H9 (cell line): ENCODE data around the gene MTHFD1L. TPM values are rescaled to one million over a fixed set of nuclear protein-coding genes. Genes with fewer than 3 reads are reported as not detected.

Experiments
- DNase-seq: peaks from one replicate; pipeline ENCODE4 v3.0.0-alpha.2; 2017
- H2AFZ ChIP-seq: one replicate; pipeline ENCODE4 v1.6.1; 2013; ENCODE audit warnings: mild to moderate bottlenecking, low read length, control low read depth, moderate library complexity
- H2AK5ac ChIP-seq: 2 replicates; pipeline ENCODE4 v1.6.1; 2013; ENCODE audit warnings: low read length, control low read depth, mixed read lengths; ENCODE audit not compliant: insufficient read length
- H2BK120ac ChIP-seq: one replicate; pipeline ENCODE4 v1.6.1; 2013; ENCODE audit warnings: low read depth, mild to moderate bottlenecking, low read length, control low read depth, inconsistent platforms; ENCODE audit not compliant: poor library complexity, severe bottlenecking
- H2BK12ac ChIP-seq: 2 replicates; pipeline ENCODE4 v1.6.1; 2013; ENCODE audit warnings: low read length, control low read depth, mixed read lengths, low read depth; ENCODE audit not compliant: insufficient read length
- H2BK15ac ChIP-seq: 2 replicates; pipeline ENCODE4 v1.6.1; 2013; ENCODE audit warnings: low read depth, low read length, control low read depth
- H2BK20ac ChIP-seq: one replicate; pipeline ENCODE4 v1.6.1; 2013; ENCODE audit warnings: low read depth, mild to moderate bottlenecking, low read length, control low read depth, inconsistent platforms; ENCODE audit not compliant: poor library complexity, severe bottlenecking
- H2BK5ac ChIP-seq: 2 replicates; pipeline ENCODE4 v1.6.1; 2013; ENCODE audit warnings: low read length, control low read depth, mixed read lengths; ENCODE audit not compliant: insufficient read length
- H3K14ac ChIP-seq: 2 replicates; pipeline ENCODE4 v1.6.1; 2013; ENCODE audit warnings: low read length, control low read depth; ENCODE audit not compliant: insufficient read depth
- H3K18ac ChIP-seq: 2 replicates; pipeline ENCODE4 v1.6.1; 2013; ENCODE audit warnings: low read depth, mild to moderate bottlenecking, mixed read lengths, low read length, control low read depth; ENCODE audit not compliant: insufficient read length
- H3K23ac ChIP-seq: 2 replicates; pipeline ENCODE4 v1.6.1; 2013; ENCODE audit warnings: low read length, control low read depth, mixed read lengths, low read depth; ENCODE audit not compliant: insufficient read length
- H3K23me2 ChIP-seq: 2 replicates; pipeline ENCODE4 v1.6.1; 2013; ENCODE audit warnings: low read depth, mild to moderate bottlenecking, mixed read lengths, low read length, control low read depth; ENCODE audit not compliant: insufficient read length, poor library complexity, severe bottlenecking
- H3K27ac ChIP-seq: 2 replicates; pipeline ENCODE4 v1.5.1; 2013; ENCODE audit warnings: low read length, control low read depth, mixed read lengths, low read depth; ENCODE audit not compliant: insufficient read length
- H3K27me3 ChIP-seq: 2 replicates; pipeline ENCODE4 v1.6.1; 2013; ENCODE audit warnings: low read length, control low read depth, inconsistent platforms; ENCODE audit not compliant: insufficient read depth
- H3K4ac ChIP-seq: 2 replicates; pipeline ENCODE4 v1.6.1; 2013; ENCODE audit warnings: low read depth, mild to moderate bottlenecking, control low read depth, inconsistent platforms, low read length, moderate library complexity
- H3K4me1 ChIP-seq: 2 replicates; pipeline ENCODE4 v1.6.1; 2013; ENCODE audit warnings: low read length, control low read depth, inconsistent platforms; ENCODE audit not compliant: insufficient read depth
- H3K4me2 ChIP-seq: 2 replicates; pipeline ENCODE4 v1.6.1; 2013; ENCODE audit warnings: low read length, control low read depth, mixed read lengths; ENCODE audit not compliant: insufficient read length, insufficient read depth
- H3K56ac ChIP-seq: 2 replicates; pipeline ENCODE4 v1.6.1; 2013; ENCODE audit warnings: low read depth, mild to moderate bottlenecking, mixed read lengths, low read length, control low read depth; ENCODE audit not compliant: insufficient read length
- H3K79me1 ChIP-seq: 2 replicates; pipeline ENCODE4 v1.6.1; 2013; ENCODE audit warnings: low read depth, mild to moderate bottlenecking, moderate library complexity, low read length, control low read depth, inconsistent platforms; ENCODE audit not compliant: insufficient read depth, poor library complexity, severe bottlenecking
- H3K79me2 ChIP-seq: 2 replicates; pipeline ENCODE4 v1.6.1; 2013; ENCODE audit warnings: low read length, control low read depth, inconsistent platforms; ENCODE audit not compliant: insufficient read depth
- H3K9ac ChIP-seq: 2 replicates; pipeline ENCODE4 v1.6.1; 2013; ENCODE audit warnings: low read length, control low read depth, mixed read lengths; ENCODE audit not compliant: insufficient read length; ENCODE audit errors: extremely low read depth
- H3K9me3 ChIP-seq: one replicate; pipeline ENCODE4 v1.6.1; 2013; ENCODE audit warnings: low read depth, low read length, inconsistent platforms; ENCODE audit not compliant: control insufficient read depth
- H3T11ph ChIP-seq: one replicate; pipeline ENCODE4 v1.6.1; 2013; ENCODE audit warnings: mild to moderate bottlenecking, low read length, control low read depth, inconsistent platforms
- H4K20me1 ChIP-seq: one replicate; pipeline ENCODE4 v1.6.1; 2013; ENCODE audit not compliant: control insufficient read depth, insufficient read length, insufficient read depth
- H4K5ac ChIP-seq: 2 replicates; pipeline ENCODE4 v1.6.1; 2013; ENCODE audit warnings: low read depth, mild to moderate bottlenecking, mixed read lengths, low read length, control low read depth; ENCODE audit not compliant: insufficient read length
- H4K8ac ChIP-seq: replicated peaks from 2 replicates; pipeline ENCODE4 v1.6.1; 2013; ENCODE audit warnings: low read length, control low read depth, mixed read lengths, low read depth; ENCODE audit not compliant: insufficient read length
- H4K91ac ChIP-seq: 2 replicates; pipeline ENCODE4 v1.6.1; 2013; ENCODE audit warnings: low read depth, mild to moderate bottlenecking, moderate library complexity, mixed read lengths, low read length, control low read depth; ENCODE audit not compliant: insufficient read length
- H3K27ac Mint-ChIP-seq, 3 experiments: 2 replicates in 2 of 3; 3 replicates in 1 of 3; pipeline ENCODE4 v1.8.0; 2020 to 2021; ENCODE audit warnings: mixed read lengths in 3 of 3, mild to moderate bottlenecking in 1 of 3, moderate library complexity in 1 of 3
- H3K27me3 Mint-ChIP-seq: 2 replicates; pipeline ENCODE4 v1.8.0; 2021; ENCODE audit warnings: low read depth, mild to moderate bottlenecking, moderate library complexity, mixed read lengths
- H3K36me3 Mint-ChIP-seq, 3 experiments: 2 replicates in 2 of 3; 3 replicates in 1 of 3; pipeline ENCODE4 v1.8.0; 2020 to 2021; ENCODE audit warnings: low read depth in 3 of 3, mixed read lengths in 3 of 3; ENCODE audit not compliant: insufficient read depth in 1 of 3
- H3K4me1 Mint-ChIP-seq, 2 experiments: 2 replicates each; pipeline ENCODE4 v1.8.0; 2020; ENCODE audit warnings: mixed read lengths in 2 of 2
- H3K4me3 Mint-ChIP-seq, 2 experiments: 2 replicates in 1 of 2; 3 replicates in 1 of 2; pipeline ENCODE4 v1.8.0; 2020 to 2021; ENCODE audit warnings: mild to moderate bottlenecking in 2 of 2, mixed read lengths in 2 of 2, moderate library complexity in 1 of 2
- H3K9me3 Mint-ChIP-seq, 2 experiments: 2 replicates in 1 of 2; 3 replicates in 1 of 2; pipeline ENCODE4 v1.8.0; 2020; ENCODE audit warnings: mild to moderate bottlenecking in 2 of 2, mixed read lengths in 2 of 2, moderate library complexity in 1 of 2
- CTCF ChIP-seq: fragments of 200-600 bp; sonication (generic); conservative IDR thresholded peaks from 3 replicates; pipeline ENCODE4 v1.8.0; 2021; ENCODE audit warnings: antibody characterized with exemption, mild to moderate bottlenecking
- whole genome bisulfite sequencing: extraction: QIAGEN DNeasy Blood & Tissue Kit; methylation state at CpG from one replicate; pipeline ENCODE4 v1.1.7; 2013; ENCODE audit warnings: missing lambda C conversion rate, low lambda C conversion rate, mixed read lengths; ENCODE audit not compliant: insufficient read length; ENCODE audit errors: extremely low coverage; 5-methylcytosine and 5-hydroxymethylcytosine counted together
- total RNA-seq: library from RNA; stranded (reverse); gene quantifications from 2 replicates; pipeline ENCODE4 v1.2.1, GENCODE V29; 2021

The MTHFD1L gene
- total RNA-seq, 1 experiment from 2014 or later: 90.2 TPM

GRCh38 chr6:150874179-150874578 lies 8.7 kb downstream of the MTHFD1L start:
- Histone ChIP-seq H4K5ac (no peak overlapping the region), H2AK5ac (no peak overlapping the region), H3K9ac (no peak overlapping the region), H3K23me2 (peaks cover 3% of the 10 kb centered on the region), H2BK120ac (no peak overlapping the region), H3K14ac (no peak overlapping the region), H2AFZ (no peak overlapping the region), H3K79me2 (peaks cover 26% of the 10 kb centered on the region; the same call in 1 of the 2 replicates), H2BK12ac (no peak overlapping the region), H3K27me3 (no peaks in the 10 kb centered on the region), H3K9me3 (no peaks in the 10 kb centered on the region), H3K4me2 (no peak overlapping the region), H3K27ac (no peak overlapping the region), H3T11ph (no peak overlapping the region), H3K4ac (no peak overlapping the region), H4K20me1 (no peaks in the 10 kb centered on the region), H3K4me1 (peaks cover 2% of the 10 kb centered on the region; the same call in 1 of the 2 replicates), H2BK5ac (no peak overlapping the region), H3K18ac (no peak overlapping the region), H3K23ac (no peak overlapping the region), H4K8ac (no peak overlapping the region), H3K79me1 (peaks cover 7% of the 10 kb centered on the region), H2BK20ac (no peak overlapping the region), H3K56ac (no peak overlapping the region), H2BK15ac (no peak overlapping the region), H4K91ac (no peak overlapping the region)
- TF ChIP-seq CTCF: no peak
- H3K27ac Mint-ChIP-seq: peak overlapping the region in 1 of 3 experiments; percentile 80; a peak in 1 of 7 replicates
- DNase-seq: no peak
- no peaks in the 10 kb centered on the region for H3K27me3 Mint-ChIP-seq
- H3K36me3 Mint-ChIP-seq: peaks cover 8 to 25% (median 23%) of the 10 kb centered on the region in 3 experiments; a peak in 6 of 7 replicates
- no CpG with 5 or more reads among the region's 6 CpGs for WGBS
- H3K4me1 Mint-ChIP-seq: peaks cover 38 to 39% of the 10 kb centered on the region in 2 experiments
- no peak overlapping the region for H3K4me3 Mint-ChIP-seq
- H3K9me3 Mint-ChIP-seq: no peaks in the 10 kb centered on the region
